ENCODE data around the gene CACNA1I.

The CACNA1I gene

DNA sequence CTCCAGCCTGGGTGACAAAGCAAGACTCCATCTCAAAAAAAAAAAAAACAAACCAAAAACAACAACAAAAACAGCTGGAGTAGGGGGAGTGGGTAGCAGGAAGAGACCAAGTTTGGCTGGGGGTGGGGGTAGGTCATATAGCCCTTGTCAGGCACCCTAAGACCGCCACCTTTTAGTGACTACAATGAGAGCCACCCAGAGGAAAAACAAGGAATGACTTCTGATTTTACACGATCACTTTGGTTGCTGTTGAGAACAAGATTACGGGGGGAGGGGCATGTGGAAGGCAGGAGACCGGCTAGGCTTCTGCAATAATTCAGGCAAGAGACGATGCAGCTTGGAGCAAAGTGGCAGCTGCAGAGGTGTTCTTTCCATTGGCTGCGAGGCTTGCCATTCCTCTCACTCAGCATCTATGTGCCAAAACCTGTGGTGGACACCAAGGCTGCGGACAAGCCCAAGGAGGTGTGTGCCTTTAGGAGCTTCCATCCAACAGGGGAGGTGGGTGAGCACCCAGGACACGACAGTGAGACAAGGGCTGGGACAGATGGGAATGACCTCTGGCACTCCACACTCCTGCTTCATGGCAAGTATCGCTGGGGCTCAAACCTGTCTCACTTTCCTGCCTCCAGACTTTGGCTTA is 39.7 kb upstream of the CACNA1I start (continued):
- TF ChIP-seq, protein P1, sequence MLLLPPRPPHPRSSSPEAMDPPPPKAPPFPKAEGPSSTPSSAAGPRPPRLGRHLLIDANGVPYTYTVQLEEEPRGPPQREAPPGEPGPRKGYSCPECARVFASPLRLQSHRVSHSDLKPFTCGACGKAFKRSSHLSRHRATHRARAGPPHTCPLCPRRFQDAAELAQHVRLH (tag by site-specific recombination; IDR thresholded peaks at IDR 0.05): no peak
- TF ChIP-seq SP3 (tag by site-specific recombination; IDR thresholded peaks at IDR 0.05): no peak
- TF ChIP-seq ZNF24 (tag by site-specific recombination; IDR thresholded peaks at IDR 0.05): no peak
- TF ChIP-seq, protein P2, sequence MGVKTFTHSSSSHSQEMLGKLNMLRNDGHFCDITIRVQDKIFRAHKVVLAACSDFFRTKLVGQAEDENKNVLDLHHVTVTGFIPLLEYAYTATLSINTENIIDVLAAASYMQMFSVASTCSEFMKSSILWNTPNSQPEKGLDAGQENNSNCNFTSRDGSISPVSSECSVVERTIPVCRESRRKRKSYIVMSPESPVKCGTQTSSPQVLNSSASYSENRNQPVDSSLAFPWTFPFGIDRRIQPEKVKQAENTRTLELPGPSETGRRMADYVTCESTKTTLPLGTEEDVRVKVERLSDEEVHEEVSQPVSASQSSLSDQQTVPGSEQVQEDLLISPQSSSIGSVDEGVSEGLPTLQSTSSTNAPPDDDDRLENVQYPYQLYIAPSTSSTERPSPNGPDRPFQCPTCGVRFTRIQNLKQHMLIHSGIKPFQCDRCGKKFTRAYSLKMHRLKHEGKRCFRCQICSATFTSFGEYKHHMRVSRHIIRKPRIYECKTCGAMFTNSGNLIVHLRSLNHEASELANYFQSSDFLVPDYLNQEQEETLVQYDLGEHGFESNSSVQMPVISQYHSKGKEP (tag by site-specific recombination; IDR thresholded peaks at IDR 0.05): 0 out of 2 replicates have a peak, but pooled peaks have one; percentile 37
- no peak for TF ChIP-seq ZFP41 (tag by site-specific recombination; IDR thresholded peaks at IDR 0.05; ENCODE audit: borderline replicate concordance)
- no peak for TF ChIP-seq ZNF791 (tag by site-specific recombination; IDR thresholded peaks at IDR 0.05)
- no peak for TF ChIP-seq ELK4 (IDR thresholded peaks at IDR 0.05; ENCODE audit: borderline replicate concordance, low read depth, low read length)
- no peak for TF ChIP-seq ZSCAN23 (tag by site-specific recombination; IDR thresholded peaks at IDR 0.05)
- TF ChIP-seq ZNF701 (tag by site-specific recombination; IDR thresholded peaks at IDR 0.05): no peak
- no peak for TF ChIP-seq ZNF175 (tag by site-specific recombination; IDR thresholded peaks at IDR 0.05)
- no peak for TF ChIP-seq ZNF416 (tag by site-specific recombination; IDR thresholded peaks at IDR 0.05)
- TF ChIP-seq MZF1 (tag by site-specific recombination; IDR thresholded peaks at IDR 0.05; ENCODE audit: borderline replicate concordance): no peak
- peak; percentile 64 for TF ChIP-seq ZBTB17 (tag by site-specific recombination; IDR thresholded peaks at IDR 0.05)
- no peak for TF ChIP-seq ZNF138 (tag by site-specific recombination; IDR thresholded peaks at IDR 0.05; ENCODE audit: borderline replicate concordance)
- no peak for TF ChIP-seq ZNF112 (tag by site-specific recombination; IDR thresholded peaks at IDR 0.05)
- no peak for TF ChIP-seq ZNF423 (tag by site-specific recombination; IDR thresholded peaks at IDR 0.05)
- TF ChIP-seq ZNF654 (tag by site-specific recombination; IDR thresholded peaks at IDR 0.05; ENCODE audit: low read depth): peak; percentile 10
- peak; percentile 44 for TF ChIP-seq ZNF335 (tag by site-specific recombination; conservative IDR thresholded peaks at IDR 0.05)
- TF ChIP-seq ZNF341 (tag by site-specific recombination; IDR thresholded peaks at IDR 0.05; ENCODE audit: low read depth): peak; percentile 85
- 0 out of 2 replicates have a peak, but pooled peaks have one; percentile 15 for TF ChIP-seq ZNF366 (tag by site-specific recombination; conservative IDR thresholded peaks at IDR 0.05)
- TF ChIP-seq ZNF280D (tag by site-specific recombination; IDR thresholded peaks at IDR 0.05): no peak
- TF ChIP-seq, protein P3, sequence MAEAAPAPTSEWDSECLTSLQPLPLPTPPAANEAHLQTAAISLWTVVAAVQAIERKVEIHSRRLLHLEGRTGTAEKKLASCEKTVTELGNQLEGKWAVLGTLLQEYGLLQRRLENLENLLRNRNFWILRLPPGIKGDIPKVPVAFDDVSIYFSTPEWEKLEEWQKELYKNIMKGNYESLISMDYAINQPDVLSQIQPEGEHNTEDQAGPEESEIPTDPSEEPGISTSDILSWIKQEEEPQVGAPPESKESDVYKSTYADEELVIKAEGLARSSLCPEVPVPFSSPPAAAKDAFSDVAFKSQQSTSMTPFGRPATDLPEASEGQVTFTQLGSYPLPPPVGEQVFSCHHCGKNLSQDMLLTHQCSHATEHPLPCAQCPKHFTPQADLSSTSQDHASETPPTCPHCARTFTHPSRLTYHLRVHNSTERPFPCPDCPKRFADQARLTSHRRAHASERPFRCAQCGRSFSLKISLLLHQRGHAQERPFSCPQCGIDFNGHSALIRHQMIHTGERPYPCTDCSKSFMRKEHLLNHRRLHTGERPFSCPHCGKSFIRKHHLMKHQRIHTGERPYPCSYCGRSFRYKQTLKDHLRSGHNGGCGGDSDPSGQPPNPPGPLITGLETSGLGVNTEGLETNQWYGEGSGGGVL (tag by site-specific recombination; IDR thresholded peaks at IDR 0.05): no peak
- TF ChIP-seq KLF16 (tag by site-specific recombination; IDR thresholded peaks at IDR 0.05): no peak
- TF ChIP-seq, protein P4, sequence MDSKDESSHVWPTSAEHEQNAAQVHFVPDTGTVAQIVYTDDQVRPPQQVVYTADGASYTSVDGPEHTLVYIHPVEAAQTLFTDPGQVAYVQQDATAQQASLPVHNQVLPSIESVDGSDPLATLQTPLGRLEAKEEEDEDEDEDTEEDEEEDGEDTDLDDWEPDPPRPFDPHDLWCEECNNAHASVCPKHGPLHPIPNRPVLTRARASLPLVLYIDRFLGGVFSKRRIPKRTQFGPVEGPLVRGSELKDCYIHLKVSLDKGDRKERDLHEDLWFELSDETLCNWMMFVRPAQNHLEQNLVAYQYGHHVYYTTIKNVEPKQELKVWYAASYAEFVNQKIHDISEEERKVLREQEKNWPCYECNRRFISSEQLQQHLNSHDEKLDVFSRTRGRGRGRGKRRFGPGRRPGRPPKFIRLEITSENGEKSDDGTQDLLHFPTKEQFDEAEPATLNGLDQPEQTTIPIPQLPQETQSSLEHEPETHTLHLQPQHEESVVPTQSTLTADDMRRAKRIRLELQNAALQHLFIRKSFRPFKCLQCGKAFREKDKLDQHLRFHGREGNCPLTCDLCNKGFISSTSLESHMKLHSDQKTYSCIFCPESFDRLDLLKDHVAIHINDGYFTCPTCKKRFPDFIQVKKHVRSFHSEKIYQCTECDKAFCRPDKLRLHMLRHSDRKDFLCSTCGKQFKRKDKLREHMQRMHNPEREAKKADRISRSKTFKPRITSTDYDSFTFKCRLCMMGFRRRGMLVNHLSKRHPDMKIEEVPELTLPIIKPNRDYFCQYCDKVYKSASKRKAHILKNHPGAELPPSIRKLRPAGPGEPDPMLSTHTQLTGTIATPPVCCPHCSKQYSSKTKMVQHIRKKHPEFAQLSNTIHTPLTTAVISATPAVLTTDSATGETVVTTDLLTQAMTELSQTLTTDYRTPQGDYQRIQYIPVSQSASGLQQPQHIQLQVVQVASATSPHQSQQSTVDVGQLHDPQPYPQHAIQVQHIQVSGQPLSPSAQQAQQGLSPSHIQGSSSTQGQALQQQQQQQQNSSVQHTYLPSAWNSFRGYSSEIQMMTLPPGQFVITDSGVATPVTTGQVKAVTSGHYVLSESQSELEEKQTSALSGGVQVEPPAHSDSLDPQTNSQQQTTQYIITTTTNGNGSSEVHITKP (tag by site-specific recombination; IDR thresholded peaks at IDR 0.05): peak; percentile 91
- TF ChIP-seq, protein P5, sequence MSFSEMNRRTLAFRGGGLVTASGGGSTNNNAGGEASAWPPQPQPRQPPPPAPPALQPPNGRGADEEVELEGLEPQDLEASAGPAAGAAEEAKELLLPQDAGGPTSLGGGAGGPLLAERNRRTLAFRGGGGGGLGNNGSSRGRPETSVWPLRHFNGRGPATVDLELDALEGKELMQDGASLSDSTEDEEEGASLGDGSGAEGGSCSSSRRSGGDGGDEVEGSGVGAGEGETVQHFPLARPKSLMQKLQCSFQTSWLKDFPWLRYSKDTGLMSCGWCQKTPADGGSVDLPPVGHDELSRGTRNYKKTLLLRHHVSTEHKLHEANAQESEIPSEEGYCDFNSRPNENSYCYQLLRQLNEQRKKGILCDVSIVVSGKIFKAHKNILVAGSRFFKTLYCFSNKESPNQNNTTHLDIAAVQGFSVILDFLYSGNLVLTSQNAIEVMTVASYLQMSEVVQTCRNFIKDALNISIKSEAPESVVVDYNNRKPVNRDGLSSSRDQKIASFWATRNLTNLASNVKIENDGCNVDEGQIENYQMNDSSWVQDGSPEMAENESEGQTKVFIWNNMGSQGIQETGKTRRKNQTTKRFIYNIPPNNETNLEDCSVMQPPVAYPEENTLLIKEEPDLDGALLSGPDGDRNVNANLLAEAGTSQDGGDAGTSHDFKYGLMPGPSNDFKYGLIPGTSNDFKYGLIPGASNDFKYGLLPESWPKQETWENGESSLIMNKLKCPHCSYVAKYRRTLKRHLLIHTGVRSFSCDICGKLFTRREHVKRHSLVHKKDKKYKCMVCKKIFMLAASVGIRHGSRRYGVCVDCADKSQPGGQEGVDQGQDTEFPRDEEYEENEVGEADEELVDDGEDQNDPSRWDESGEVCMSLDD (tag by site-specific recombination; IDR thresholded peaks at IDR 0.05): no peak
- peak; percentile 50; the same call in 1 of the 2 replicates for TF ChIP-seq TRIM28 (IDR thresholded peaks at IDR 0.05; ENCODE audit: borderline replicate concordance, low read length)

Measured in HEK293 (cell line).